Tibial nerve (tissue), 3 donors: ENCODE results near the gene EML2.

Experiments used
- CTCF ChIP-seq, 5 experiments: fragments of 200-600 bp in 3 of 5; fragments of 450-650 bp in 2 of 5; sonication (generic) in 3 of 5; IDR thresholded peaks; one replicate each; pipeline ENCODE4 v1.5.1; 2016 to 2019; ENCODE audit warnings: antibody characterized with exemption in 5 of 5, mild to moderate bottlenecking in 3 of 5, moderate library complexity in 2 of 5
- POLR2A ChIP-seq, 2 donors: fragments of 450-650 bp; IDR thresholded peaks; one replicate each; pipeline ENCODE4 v1.6.1; 2017; ENCODE audit warnings: antibody characterized with exemption in 2 of 2, mild to moderate bottlenecking in 2 of 2, moderate library complexity in 2 of 2

GRCh38 chr19:45636902-45637301 lies 2.3 kb downstream of the EML2 start:
- TF ChIP-seq CTCF (IDR thresholded peaks at IDR 0.05) = no peak
- TF ChIP-seq POLR2A (IDR thresholded peaks at IDR 0.05) = no peak
